Mononuclear cell (primary cell): ENCODE data around the gene KRT84. TPM values are rescaled to one million over a fixed set of nuclear protein-coding genes. Genes with fewer than 3 reads are reported as not detected.

Source experiments
- H3K27me3 ChIP-seq: 2 replicates; pipeline ENCODE4 v1.6.0; 2011; ENCODE audit warnings: low read length, control low read depth; ENCODE audit not compliant: insufficient read depth
- H3K4me1 ChIP-seq: 2 replicates; pipeline ENCODE4 v1.5.1; 2011; ENCODE audit warnings: mild to moderate bottlenecking, low read length, control low read depth; ENCODE audit not compliant: insufficient read depth
- H3K4me3 ChIP-seq: 2 replicates; pipeline ENCODE4 v1.5.1; 2011; ENCODE audit warnings: mild to moderate bottlenecking, low read length, moderate library complexity
- H3K9me3 ChIP-seq: 2 replicates; pipeline ENCODE4 v1.5.1; 2011; ENCODE audit warnings: low read depth, mild to moderate bottlenecking, control low read depth, low read length
- total RNA-seq: library from RNA; depleted of rRNA; stranded (reverse); fragments of >200 nt; gene quantifications from one replicate; pipeline ENCODE4 v1.2.3, GENCODE V29; 2012

The KRT84 gene
- total RNA-seq, 1 donor: not detected

- Histone ChIP-seq H3K27me3 (no peaks in the 10 kb centered on the region), H3K4me1 (peaks cover 9% of the 10 kb centered on the region), H3K9me3 (no peaks in the 10 kb centered on the region), H3K4me3 (no peak overlapping the region)
These were observed 22.3 kb downstream of the KRT84 start for GRCh38 chr12:52363111-52363679.

GRCh38 chr12:52362118-52362726 lies 23.2 kb downstream of the KRT84 start:
- no peaks in the 10 kb centered on the region for H3K27me3 ChIP-seq
- no peak overlapping the region for H3K4me3 ChIP-seq
- H3K4me1 ChIP-seq: peaks cover 11% of the 10 kb centered on the region
- no peaks in the 10 kb centered on the region for H3K9me3 ChIP-seq

- Histone ChIP-seq H3K9me3 (no peaks in the 10 kb centered on the region), H3K4me3 (no peak overlapping the region), H3K4me1 (peaks cover 11% of the 10 kb centered on the region), H3K27me3 (no peaks in the 10 kb centered on the region)
These were observed 23.9 kb downstream of the KRT84 start for GRCh38 chr12:52361553-52361952.

GRCh38 chr12:52360663-52361271 lies 24.7 kb downstream of the KRT84 start:
- Histone ChIP-seq H3K27me3 (no peaks in the 10 kb centered on the region), H3K4me1 (peaks cover 11% of the 10 kb centered on the region), H3K9me3 (no peaks in the 10 kb centered on the region), H3K4me3 (no peak overlapping the region)

GRCh38 chr12:52360106-52360662 lies 25.3 kb downstream of the KRT84 start:
- Histone ChIP-seq H3K4me1 (peaks cover 11% of the 10 kb centered on the region), H3K9me3 (no peaks in the 10 kb centered on the region), H3K27me3 (no peaks in the 10 kb centered on the region), H3K4me3 (no peak overlapping the region)

GRCh38 chr12:52359621-52360061 lies 25.8 kb downstream of the KRT84 start:
- peaks cover 11% of the 10 kb centered on the region for H3K4me1 ChIP-seq
- H3K4me3 ChIP-seq: no peak overlapping the region
- no peaks in the 10 kb centered on the region for H3K27me3 ChIP-seq
- no peaks in the 10 kb centered on the region for H3K9me3 ChIP-seq

- H3K9me3 ChIP-seq: no peaks in the 10 kb centered on the region
- no peak overlapping the region for H3K4me3 ChIP-seq
- peaks cover 11% of the 10 kb centered on the region for H3K4me1 ChIP-seq
- peaks cover 5% of the 10 kb centered on the region for H3K27me3 ChIP-seq
These were observed 26.7 kb downstream of the KRT84 start for GRCh38 chr12:52358575-52359350.

- peaks cover 7% of the 10 kb centered on the region for H3K27me3 ChIP-seq
- H3K4me1 ChIP-seq: peaks cover 16% of the 10 kb centered on the region
- H3K9me3 ChIP-seq: no peaks in the 10 kb centered on the region
- no peak overlapping the region for H3K4me3 ChIP-seq
These were observed 28.5 kb downstream of the KRT84 start for GRCh38 chr12:52356762-52357580.

- H3K4me1 ChIP-seq: peaks cover 23% of the 10 kb centered on the region
- H3K27me3 ChIP-seq: peaks cover 7% of the 10 kb centered on the region
- H3K9me3 ChIP-seq: no peaks in the 10 kb centered on the region
- H3K4me3 ChIP-seq: no peak overlapping the region
These were observed 29.3 kb downstream of the KRT84 start for GRCh38 chr12:52356031-52356761.

GRCh38 chr12:52355176-52355575 lies 30.3 kb downstream of the KRT84 start:
- no peak overlapping the region for H3K4me3 ChIP-seq

GRCh38 chr12:52354200-52354599 lies 31.3 kb downstream of the KRT84 start:
- peaks cover 7% of the 10 kb centered on the region for H3K27me3 ChIP-seq
- H3K4me3 ChIP-seq: no peak overlapping the region
- H3K4me1 ChIP-seq: peaks cover 26% of the 10 kb centered on the region
- no peaks in the 10 kb centered on the region for H3K9me3 ChIP-seq

More at GRCh38 chr12:52355176-52355575, 30.3 kb downstream of the KRT84 start:
- peaks cover 26% of the 10 kb centered on the region for H3K4me1 ChIP-seq
- H3K27me3 ChIP-seq: peaks cover 7% of the 10 kb centered on the region
- H3K9me3 ChIP-seq: no peaks in the 10 kb centered on the region

- H3K27me3 ChIP-seq: peaks cover 7% of the 10 kb centered on the region
These were observed 31.7 kb downstream of the KRT84 start for GRCh38 chr12:52353766-52354165.

GRCh38 chr12:52352951-52353350 lies 32.5 kb downstream of the KRT84 start:
- Histone ChIP-seq H3K9me3 (no peaks in the 10 kb centered on the region), H3K27me3 (peaks cover 7% of the 10 kb centered on the region), H3K4me1 (peaks cover 14% of the 10 kb centered on the region), H3K4me3 (no peak overlapping the region)

More at GRCh38 chr12:52353766-52354165, 31.7 kb downstream of the KRT84 start:
- Histone ChIP-seq H3K4me3 (no peak overlapping the region), H3K4me1 (peaks cover 22% of the 10 kb centered on the region), H3K9me3 (no peaks in the 10 kb centered on the region)
